PC-9 (cell line): ENCODE data around the gene MGAT1.

Experiments used
- EZH2 ChIP-seq: fragments of 200-600 bp; sonication (generic); IDR thresholded peaks from 2 replicates; pipeline ENCODE4 v1.8.0; 2017; ENCODE audit warnings: antibody characterized with exemption, low read depth
- TF ChIP-seq, protein P1 (sequence below): fragments of 200-600 bp; sonication (generic); conservative IDR thresholded peaks from 2 replicates; pipeline ENCODE4 v1.6.1; 2017; ENCODE audit warnings: mixed run types, antibody characterized with exemption, mild to moderate bottlenecking, moderate library complexity

DNA sequence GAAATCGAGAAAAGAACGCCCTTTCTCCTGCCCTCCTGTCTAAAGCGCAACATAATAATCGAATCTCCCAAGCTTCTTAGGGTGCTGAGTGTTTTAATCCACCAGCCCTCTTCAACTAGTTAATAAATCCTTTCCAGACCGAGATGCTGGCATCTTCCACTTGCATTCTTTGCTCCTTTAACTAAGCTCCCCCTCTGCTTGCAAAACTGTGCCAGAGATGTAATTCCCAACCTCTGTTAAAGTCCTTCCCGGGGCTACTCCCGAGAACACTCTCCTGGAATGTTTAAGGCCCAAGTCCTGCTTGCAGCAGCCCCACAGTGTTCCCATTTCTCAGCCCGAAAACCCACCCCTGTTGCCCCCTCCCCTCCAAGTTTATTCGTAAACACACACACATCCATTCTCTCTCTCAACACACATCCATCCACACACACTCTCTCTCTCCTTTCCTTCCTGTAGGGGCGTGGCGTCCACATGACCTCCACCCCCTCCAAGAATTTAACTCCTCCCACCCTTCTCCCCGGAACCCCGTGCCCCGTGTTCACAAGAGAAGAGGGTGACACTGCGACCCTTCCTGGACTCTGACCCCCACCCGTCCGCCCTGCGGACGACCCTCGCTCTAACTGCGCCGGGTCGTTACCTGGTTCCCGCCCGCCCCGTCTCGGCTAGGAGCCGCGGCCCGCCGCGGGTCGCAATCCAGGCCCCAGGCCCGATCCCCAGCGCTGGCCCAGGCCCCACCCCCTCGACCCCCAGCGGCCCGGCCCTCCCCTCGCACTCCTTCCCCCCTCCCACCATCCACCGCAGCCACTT, 7.0 kb upstream of the MGAT1 start:
- no peak for TF ChIP-seq EZH2
- TF ChIP-seq, protein P1, sequence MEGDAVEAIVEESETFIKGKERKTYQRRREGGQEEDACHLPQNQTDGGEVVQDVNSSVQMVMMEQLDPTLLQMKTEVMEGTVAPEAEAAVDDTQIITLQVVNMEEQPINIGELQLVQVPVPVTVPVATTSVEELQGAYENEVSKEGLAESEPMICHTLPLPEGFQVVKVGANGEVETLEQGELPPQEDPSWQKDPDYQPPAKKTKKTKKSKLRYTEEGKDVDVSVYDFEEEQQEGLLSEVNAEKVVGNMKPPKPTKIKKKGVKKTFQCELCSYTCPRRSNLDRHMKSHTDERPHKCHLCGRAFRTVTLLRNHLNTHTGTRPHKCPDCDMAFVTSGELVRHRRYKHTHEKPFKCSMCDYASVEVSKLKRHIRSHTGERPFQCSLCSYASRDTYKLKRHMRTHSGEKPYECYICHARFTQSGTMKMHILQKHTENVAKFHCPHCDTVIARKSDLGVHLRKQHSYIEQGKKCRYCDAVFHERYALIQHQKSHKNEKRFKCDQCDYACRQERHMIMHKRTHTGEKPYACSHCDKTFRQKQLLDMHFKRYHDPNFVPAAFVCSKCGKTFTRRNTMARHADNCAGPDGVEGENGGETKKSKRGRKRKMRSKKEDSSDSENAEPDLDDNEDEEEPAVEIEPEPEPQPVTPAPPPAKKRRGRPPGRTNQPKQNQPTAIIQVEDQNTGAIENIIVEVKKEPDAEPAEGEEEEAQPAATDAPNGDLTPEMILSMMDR: no peak
